Bronchial epithelial cell (primary cell): ENCODE data around the gene PRKCB. TPM values are rescaled to one million over a fixed set of nuclear protein-coding genes. Genes with fewer than 3 reads are reported as not detected.

Source experiments
- DNase-seq: peaks from one replicate; pipeline ENCODE4 v3.0.0-alpha.2; 2010; ENCODE audit warnings: low read depth
- FAIRE-seq: peaks from 2 replicates; lab custom pipeline; 2011; peaks lifted over from hg19 to GRCh38; lab: Jason Lieb, UNC
- H3K27me3 ChIP-seq: 2 replicates; pipeline ENCODE4 v1.5.1; 2011; ENCODE audit warnings: low read length; ENCODE audit not compliant: control insufficient read depth, insufficient read depth
- H3K36me3 ChIP-seq: 2 replicates; pipeline ENCODE4 v1.5.1; 2011; ENCODE audit warnings: low read length; ENCODE audit not compliant: control insufficient read depth, insufficient read depth
- H3K4me3 ChIP-seq: 2 replicates; pipeline ENCODE4 v1.5.1; 2011; ENCODE audit warnings: mild to moderate bottlenecking, low read depth, low read length, control low read depth
- total RNA-seq: library from RNA; depleted of rRNA; stranded (reverse); fragments of >200 nt; gene quantifications from 2 replicates; pipeline ENCODE4 v1.2.1, GENCODE V29; 2014
- TF ChIP-seq, protein P1 (sequence below): IDR thresholded peaks from 2 replicates; pipeline ENCODE4 v1.5.1; 2011; ENCODE audit warnings: mild to moderate bottlenecking, moderate library complexity, low read length, control low read depth, inconsistent platforms; ENCODE audit not compliant: insufficient read depth, severe bottlenecking

The PRKCB gene
- total RNA-seq, 1 donor from 2014 or later: not detected

DNA sequence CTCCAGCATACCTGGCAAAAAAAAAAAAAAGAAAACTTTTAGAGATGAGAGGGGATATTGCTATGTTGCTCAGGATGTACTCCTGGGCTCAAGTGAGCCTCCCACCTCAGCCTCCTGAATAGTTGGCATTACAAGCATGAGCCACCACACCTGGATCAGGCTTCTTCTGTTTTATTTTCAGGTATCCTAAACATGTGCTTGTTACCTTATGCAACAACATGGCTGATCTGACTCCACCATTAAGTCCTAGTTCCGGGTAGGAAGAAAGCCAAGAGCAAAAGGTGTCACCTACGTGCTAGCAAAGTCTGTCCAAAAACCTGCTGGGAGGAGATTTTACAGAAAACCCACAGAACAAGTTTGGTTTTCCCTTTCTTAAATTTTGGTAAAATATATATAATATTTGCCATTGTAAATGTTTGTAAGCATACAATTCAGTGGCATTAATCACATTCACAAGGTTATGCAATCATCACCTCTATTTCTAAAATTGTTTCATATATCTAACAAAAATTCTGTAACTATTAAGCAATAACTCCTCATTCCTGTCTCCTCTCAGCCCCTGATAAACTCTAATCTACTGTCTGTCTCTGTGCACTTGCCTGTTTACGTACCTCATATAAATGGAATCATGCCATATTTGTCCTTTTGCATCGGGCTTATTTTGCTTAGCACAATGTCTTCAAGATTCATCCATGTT, 411.3 kb downstream of the PRKCB start:
- H3K4me3 ChIP-seq: no peak overlapping the region
- TF ChIP-seq, protein P1, sequence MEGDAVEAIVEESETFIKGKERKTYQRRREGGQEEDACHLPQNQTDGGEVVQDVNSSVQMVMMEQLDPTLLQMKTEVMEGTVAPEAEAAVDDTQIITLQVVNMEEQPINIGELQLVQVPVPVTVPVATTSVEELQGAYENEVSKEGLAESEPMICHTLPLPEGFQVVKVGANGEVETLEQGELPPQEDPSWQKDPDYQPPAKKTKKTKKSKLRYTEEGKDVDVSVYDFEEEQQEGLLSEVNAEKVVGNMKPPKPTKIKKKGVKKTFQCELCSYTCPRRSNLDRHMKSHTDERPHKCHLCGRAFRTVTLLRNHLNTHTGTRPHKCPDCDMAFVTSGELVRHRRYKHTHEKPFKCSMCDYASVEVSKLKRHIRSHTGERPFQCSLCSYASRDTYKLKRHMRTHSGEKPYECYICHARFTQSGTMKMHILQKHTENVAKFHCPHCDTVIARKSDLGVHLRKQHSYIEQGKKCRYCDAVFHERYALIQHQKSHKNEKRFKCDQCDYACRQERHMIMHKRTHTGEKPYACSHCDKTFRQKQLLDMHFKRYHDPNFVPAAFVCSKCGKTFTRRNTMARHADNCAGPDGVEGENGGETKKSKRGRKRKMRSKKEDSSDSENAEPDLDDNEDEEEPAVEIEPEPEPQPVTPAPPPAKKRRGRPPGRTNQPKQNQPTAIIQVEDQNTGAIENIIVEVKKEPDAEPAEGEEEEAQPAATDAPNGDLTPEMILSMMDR: no peak
- H3K36me3 ChIP-seq: no peaks in the 10 kb centered on the region
- FAIRE-seq (no peak), DNase-seq (no peak)
- H3K27me3 ChIP-seq: no peaks in the 10 kb centered on the region

DNA sequence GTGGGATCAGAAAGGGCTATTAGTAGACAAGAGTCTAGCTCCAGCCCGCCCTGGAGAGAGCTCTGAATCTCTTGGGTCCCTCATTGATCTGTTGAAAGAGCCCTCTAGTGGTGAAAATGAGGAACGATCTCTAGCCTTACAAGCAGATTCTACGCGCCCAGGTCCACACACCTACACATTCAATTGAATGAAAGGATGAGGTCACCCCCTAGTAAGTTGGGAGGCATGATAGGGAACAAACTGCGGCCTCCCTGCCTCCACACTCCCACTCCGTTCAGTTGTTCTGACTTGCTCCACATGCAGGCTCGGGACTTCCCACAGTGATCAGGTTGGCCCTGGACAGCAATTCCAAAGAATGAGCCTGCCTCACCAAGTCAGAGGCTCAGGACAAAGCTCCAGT, 417.4 kb downstream of the PRKCB start:
- Histone ChIP-seq H3K4me3 (no peak overlapping the region), H3K36me3 (no peaks in the 10 kb centered on the region), H3K27me3 (no peaks in the 10 kb centered on the region)
- FAIRE-seq: no peak
- DNase-seq: peak; percentile 45
- TF ChIP-seq, protein P1: peak; percentile 70

DNA sequence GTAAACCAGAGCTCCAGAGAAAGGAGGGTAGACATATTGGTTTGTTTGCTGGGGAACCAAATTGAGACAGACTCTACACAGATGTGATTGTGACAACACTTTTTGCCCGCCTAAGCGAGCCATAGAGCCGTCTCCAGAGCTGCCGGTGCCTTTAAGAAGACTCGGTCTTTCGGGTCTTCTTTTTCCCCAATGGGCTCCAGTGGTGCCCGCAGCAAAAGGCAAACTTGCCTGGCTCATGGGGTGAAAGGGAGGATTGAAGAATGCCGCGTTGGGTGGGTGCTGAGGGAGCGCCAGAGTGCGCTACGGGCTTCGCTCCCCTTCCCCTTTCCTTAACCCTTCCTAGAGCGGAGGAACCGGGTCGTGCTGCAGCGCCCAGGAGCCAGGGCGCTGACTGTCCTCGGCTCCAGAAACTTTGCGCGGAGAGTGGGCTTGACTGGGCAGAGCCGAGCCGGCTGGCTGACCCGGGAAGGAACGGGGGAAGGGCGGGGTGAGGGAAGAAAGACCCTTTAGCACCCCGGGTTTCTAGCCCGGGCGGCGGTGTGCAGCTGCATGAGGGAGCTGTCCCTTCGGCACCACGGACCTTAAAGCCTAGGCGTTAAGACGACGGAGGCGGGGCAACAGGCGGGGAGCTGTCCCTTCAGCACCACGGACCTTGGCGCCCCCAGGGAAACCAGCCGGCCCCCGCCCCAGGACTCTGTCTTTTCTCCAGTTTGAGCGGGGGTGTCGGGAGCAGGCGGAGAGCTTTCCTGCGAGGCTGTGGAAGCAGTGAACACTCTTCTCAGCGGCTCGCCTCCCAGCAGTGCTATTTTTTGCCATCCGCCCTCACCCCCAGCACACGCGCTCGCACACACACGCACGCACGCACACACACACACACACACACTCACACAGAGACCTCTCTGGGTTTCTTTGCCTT, 419.9 kb downstream of the PRKCB start, which contains the start of gene CACNG3:
CACNG3 (plus strand) TSS at position 880 of the 916 bp plus-strand sequence. CDS start 420 bp downstream, outside the sequence.
- TF ChIP-seq, protein P1: no peak
- FAIRE-seq (no peak), DNase-seq (no peak)
- H3K27me3 ChIP-seq: no peaks in the 10 kb centered on the region
- H3K36me3 ChIP-seq: no peaks in the 10 kb centered on the region
- H3K4me3 ChIP-seq: no peak within 1 kb of the TSS

DNA sequence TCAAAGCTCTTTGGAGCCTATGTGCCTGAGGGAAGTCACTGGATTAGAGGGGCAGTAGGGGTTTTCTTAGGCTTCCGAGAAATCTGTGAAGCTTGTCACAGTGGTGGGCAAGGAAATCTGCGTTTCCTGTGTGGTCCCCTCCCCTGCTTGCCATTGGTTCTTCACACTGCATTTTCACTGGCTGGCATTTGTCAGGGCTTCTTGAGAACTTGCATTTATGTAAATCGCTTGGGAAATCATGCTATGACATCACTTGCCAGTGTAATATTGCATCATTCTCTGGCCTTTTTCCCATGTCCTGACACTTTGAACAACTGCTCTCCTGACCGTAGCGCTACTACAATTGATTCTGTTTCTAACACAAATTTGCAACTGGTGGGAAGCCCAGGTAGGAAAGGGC, 422.2 kb downstream of the PRKCB start:
- TF ChIP-seq, protein P1: no peak
- FAIRE-seq (no peak), DNase-seq (no peak)
- Histone ChIP-seq H3K4me3 (no peak overlapping the region), H3K27me3 (no peaks in the 10 kb centered on the region), H3K36me3 (no peaks in the 10 kb centered on the region)

DNA sequence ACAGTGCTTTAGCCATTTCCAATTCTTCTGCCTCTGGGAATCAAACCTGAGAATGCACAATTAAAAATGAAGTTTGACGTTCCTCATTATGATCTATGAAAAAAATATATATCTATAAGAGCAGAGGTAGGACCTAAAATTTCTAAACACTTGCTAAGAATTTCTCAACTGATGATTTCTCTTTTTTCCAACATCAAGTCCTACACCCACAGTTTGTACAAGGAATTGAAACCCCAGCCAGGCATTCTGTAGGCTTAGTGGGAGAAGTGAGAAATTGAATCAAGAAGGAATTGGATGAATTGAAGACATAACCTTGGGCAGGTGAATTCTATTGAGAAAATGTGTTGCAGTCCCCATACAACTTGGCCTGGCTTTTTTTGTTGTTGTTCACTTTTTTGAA, 423.0 kb downstream of the PRKCB start:
- DNase-seq: no peak
- H3K36me3 ChIP-seq: no peaks in the 10 kb centered on the region
- no peaks in the 10 kb centered on the region for H3K27me3 ChIP-seq
- FAIRE-seq: no peak
- TF ChIP-seq, protein P1: no peak
- H3K4me3 ChIP-seq: no peak overlapping the region
